IPS-18c (cell line): Measurements from ENCODE around the gene MSI1.
A peak's percentile ranks its signal among the peaks of the same experiment; 100 is the strongest.

Experiments
- H3K4me3 ChIP-seq: 2 replicates; pipeline ENCODE4 v1.7.0; 2013; ENCODE audit warnings: low read depth, mild to moderate bottlenecking, low read length, moderate library complexity; ENCODE audit not compliant: insufficient read depth
- H3K9me3 ChIP-seq: one replicate; pipeline ENCODE4 v1.6.1; 2013; ENCODE audit warnings: mild to moderate bottlenecking, low read length, moderate library complexity; ENCODE audit not compliant: control insufficient read depth, insufficient read depth

MSI1 gene

GRCh38 chr12:120301962-120302815 lies 66.8 kb downstream of the MSI1 start, which contains the start of gene SIRT4:
TSS of gene SIRT4 (plus strand) at chr12:120302321. CDS start at chr12:120303562, 1,241 bp downstream.
- Histone ChIP-seq H3K4me3 (peak within 1 kb of the TSS; percentile 52), H3K9me3 (no peaks in the 10 kb centered on the region)

- H3K9me3 ChIP-seq, result peaks cover 2% of the 10 kb centered on the region
- peak within 1 kb of the TSS; percentile 65 for H3K4me3 ChIP-seq
These were observed 76.1 kb downstream of the MSI1 start, which contains the start of gene RNU4-1 for GRCh38 chr12:120292661-120293531. TSS of gene RNU4-1 (minus strand) at chr12:120293237.

GRCh38 chr12:120292411-120292660 lies 76.6 kb downstream of the MSI1 start:
- Histone ChIP-seq H3K9me3 (peaks cover 2% of the 10 kb centered on the region), H3K4me3 (peak overlapping the region; percentile 65)
